ENCODE results near the gene ARPC1B. TPM values are rescaled to one million over a fixed set of nuclear protein-coding genes. Genes with fewer than 3 reads are reported as not detected.
"Not testable (repeated sequence)": the region's sequence is repeated elsewhere in the genome, so short reads cannot be mapped to it uniquely, and the experiment has no call there.

Gene ARPC1B
- total RNA-seq, 2 experiments from 2014 or later = 334 to 345 TPM

DNA sequence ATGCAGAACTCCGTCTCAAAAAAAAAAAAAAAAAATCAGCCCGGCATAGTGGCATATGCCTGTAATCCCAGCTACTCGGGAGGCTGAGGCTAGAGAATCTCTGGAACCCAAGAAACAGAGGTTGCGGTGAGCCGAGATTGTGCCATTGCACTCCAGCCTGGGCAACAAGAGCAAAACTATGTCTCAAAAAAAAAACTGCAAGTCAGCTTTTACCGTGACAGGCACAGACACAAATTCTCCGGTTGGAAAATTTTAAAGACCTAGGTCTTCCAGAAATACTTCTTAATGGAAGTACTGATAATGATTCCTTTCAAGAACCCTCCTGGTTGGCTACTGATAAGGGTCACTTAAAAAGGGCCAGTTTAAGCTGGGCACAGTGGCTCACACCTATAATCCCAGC is 19.4 kb upstream of the ARPC1B start:
- Mint-ChIP-seq H3K27me3 (ENCODE audit: low read depth) (no peaks in the 10 kb centered on the region), H3K27ac (no peak overlapping the region), H3K9me3 (no peaks in the 10 kb centered on the region), H3K4me3 (no peak overlapping the region), H3K4me1 (ENCODE audit: low read depth) (no peaks in the 10 kb centered on the region), H3K36me3 (ENCODE audit: low read depth) (peaks cover 14% of the 10 kb centered on the region)
- CTCF ChIA-PET = no interaction called here
- intact Hi-C loops (cut with micrococcal nuclease) = no loop called here
- DNase-seq = no peak

DNA sequence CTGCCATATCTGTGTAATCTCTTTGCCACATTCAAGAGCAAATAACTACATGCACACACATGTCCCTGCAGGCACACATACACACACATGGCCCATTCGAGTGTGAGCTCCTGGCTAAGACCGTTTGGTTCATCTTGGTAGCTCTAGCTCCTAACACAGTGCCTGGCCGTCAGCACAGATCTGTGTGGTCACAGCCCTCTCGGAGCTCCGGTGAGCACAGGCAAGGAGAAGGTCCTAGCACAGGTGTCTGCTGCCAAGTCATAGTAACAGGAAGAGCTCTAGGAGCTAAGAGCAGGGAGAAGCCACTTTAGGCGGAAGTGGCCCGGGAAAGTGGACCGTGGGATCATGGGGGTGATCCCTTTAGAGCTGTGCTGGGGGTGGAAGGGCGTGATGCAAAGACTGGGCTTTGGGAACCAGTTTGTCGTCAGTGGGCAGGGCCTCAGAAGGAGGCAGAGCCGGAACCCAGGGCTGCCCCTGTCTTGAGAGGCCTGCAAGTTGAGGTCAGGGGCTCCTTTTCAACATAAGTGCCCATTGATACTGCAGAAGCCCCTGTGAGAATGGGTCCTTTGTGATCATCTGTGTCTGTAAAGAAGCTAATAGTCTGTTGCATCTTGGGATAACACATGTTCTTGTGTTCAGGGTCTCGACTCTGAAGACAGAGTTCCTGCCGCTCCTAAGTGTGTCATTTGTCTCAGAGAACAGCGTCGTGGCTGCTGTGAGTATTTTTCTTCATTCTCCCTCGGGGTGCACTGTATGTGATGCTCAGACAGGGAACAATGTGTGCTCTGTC is 16.6 kb upstream of the ARPC1B start:
- Mint-ChIP-seq H3K36me3 (ENCODE audit: low read depth) (peaks cover 15% of the 10 kb centered on the region), H3K27me3 (ENCODE audit: low read depth) (no peaks in the 10 kb centered on the region), H3K4me1 (ENCODE audit: low read depth) (no peaks in the 10 kb centered on the region), H3K27ac (peak overlapping the region; percentile 46), H3K9me3 (no peaks in the 10 kb centered on the region), H3K4me3 (no peak overlapping the region)
- DNase-seq = no peak
- intact Hi-C loops (cut with micrococcal nuclease) = no loop called here
- CTCF ChIA-PET = interaction anchor here (0.5 to 1.1 kb wide), 3 partner anchors 14 to 20 kb away, joined by 3 read pairs; no protein-coding TSS in a partner anchor

DNA sequence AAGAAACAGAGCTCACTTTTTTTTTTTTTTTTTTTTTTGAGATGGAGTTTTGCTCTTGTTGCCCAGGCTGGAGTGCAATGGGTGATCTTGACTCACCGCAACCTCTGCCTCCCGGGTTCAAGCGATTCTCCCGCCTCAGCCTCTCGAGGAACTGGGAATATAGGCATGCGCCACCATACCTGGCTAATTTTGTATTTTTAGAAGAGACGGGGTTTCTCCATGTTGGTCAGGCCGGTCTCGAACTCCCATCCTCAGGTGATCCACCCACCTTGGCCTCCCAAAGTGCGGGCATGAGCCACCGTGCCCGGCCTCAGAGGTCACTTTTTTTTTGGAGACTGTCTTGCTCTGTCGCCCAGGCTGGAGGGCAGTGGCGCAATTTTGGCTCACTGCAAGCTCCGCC is 16.0 kb upstream of the ARPC1B start:
- H3K4me3 Mint-ChIP-seq; intact Hi-C loops (cut with micrococcal nuclease); H3K27ac Mint-ChIP-seq; H3K9me3 Mint-ChIP-seq; H3K4me1 Mint-ChIP-seq (ENCODE audit: low read depth); DNase-seq; H3K27me3 Mint-ChIP-seq (ENCODE audit: low read depth): not testable (repeated sequence)
- peaks cover 15% of the 10 kb centered on the region for H3K36me3 Mint-ChIP-seq (ENCODE audit: low read depth)
- CTCF ChIA-PET = interaction anchor here (0.7 kb wide), 1 partner anchor 18 kb away, joined by 3 read pairs; no protein-coding TSS in a partner anchor

DNA sequence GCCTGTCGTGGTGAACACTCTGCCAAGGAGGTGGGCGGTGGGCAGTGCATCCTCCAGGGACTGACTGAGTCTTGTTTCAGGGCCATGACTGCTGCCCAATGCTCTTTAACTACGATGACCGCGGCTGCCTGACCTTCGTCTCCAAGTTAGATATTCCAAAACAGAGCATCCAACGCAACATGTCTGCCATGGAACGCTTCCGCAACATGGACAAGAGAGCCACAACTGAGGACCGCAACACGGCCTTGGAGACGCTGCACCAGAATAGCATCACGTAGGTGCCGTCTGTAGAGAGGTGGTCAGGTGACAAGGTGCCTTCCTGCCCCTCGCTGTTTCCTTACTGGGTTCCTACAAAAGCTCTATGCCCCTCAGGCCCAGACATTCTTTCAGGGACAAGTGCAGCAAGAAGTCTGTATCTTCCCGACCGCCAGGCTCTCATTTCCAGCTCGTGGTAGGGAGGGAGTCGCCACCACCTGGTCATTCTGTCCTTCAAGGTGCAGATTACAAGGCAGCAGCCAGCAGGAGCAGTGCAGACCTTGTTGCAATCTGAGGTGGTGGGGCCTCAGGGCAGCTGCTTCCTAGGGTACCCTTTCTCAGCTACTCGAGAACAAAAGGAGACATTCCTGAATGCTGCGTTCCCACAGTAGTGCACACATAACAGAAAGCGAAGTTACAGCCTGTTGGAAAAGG is 14.9 kb upstream of the ARPC1B start:
- H3K36me3 Mint-ChIP-seq (ENCODE audit: low read depth) = peaks cover 18% of the 10 kb centered on the region
- no peak overlapping the region for H3K4me3 Mint-ChIP-seq
- no peaks in the 10 kb centered on the region for H3K27me3 Mint-ChIP-seq (ENCODE audit: low read depth)
- CTCF ChIA-PET = interaction anchor here (0.5 to 0.7 kb wide), 2 partner anchors 11 to 17 kb away, joined by 3 read pairs; no protein-coding TSS in a partner anchor
- intact Hi-C loops (cut with micrococcal nuclease) = no loop called here
- no peaks in the 10 kb centered on the region for H3K4me1 Mint-ChIP-seq (ENCODE audit: low read depth)
- no peaks in the 10 kb centered on the region for H3K9me3 Mint-ChIP-seq
- DNase-seq = no peak
- no peak overlapping the region for H3K27ac Mint-ChIP-seq

DNA sequence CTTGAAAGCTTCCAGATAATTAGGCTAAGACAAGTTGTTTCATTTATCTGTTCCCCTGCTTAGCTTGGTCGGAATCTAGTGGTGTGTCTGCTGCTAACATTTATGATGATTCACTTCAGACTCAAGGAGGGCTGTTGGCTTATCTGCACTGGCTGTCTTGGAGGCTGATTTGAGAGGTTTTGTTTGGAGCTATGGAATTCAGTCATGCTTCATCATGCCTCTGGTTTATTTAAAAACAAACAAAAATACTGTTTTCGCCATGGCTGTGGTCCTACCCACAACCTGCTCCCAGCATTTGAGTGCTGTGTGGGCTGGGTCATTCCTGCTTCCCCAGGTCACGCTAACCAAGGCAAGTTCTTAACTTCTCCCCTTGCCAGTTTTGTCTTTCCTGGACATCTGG is 11.7 kb upstream of the ARPC1B start:
- H3K27ac Mint-ChIP-seq = peak overlapping the region; percentile 8
- CTCF ChIA-PET = interaction anchor here (0.6 to 2.3 kb wide), 3 partner anchors 12 to 25 kb away, joined by 3 to 5 read pairs (median 3); no protein-coding TSS in a partner anchor
- intact Hi-C loops (cut with micrococcal nuclease) = no loop called here
- H3K27me3 Mint-ChIP-seq (ENCODE audit: low read depth) = no peaks in the 10 kb centered on the region
- H3K4me3 Mint-ChIP-seq = no peak overlapping the region
- no peaks in the 10 kb centered on the region for H3K9me3 Mint-ChIP-seq
- no peaks in the 10 kb centered on the region for H3K4me1 Mint-ChIP-seq (ENCODE audit: low read depth)
- peaks cover 24% of the 10 kb centered on the region for H3K36me3 Mint-ChIP-seq (ENCODE audit: low read depth)
- DNase-seq = no peak

DNA sequence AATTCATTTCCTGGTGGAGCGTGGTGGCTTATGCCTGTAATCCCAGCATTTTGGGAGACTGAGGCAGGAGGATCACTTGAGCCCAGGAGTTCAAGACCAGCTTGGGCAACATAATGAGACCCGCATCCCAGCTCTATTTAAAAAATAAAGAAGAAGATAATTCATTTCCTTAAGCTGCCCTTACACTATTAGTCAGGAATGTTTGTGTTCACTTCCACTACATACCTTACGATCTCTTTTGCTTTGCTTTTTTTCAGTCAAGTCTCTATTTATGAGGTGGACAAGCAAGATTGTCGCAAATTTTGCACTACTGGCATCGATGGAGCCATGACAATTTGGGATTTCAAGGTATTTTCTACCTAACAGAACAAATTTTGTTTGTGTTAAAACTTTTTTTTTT is 11.2 kb upstream of the ARPC1B start:
- Mint-ChIP-seq H3K4me3 (no peak overlapping the region), H3K36me3 (ENCODE audit: low read depth) (peaks cover 20% of the 10 kb centered on the region)
- CTCF ChIA-PET = interaction anchor here (0.6 to 2.3 kb wide), 2 partner anchors 12 to 24 kb away, joined by 3 to 5 read pairs; no protein-coding TSS in a partner anchor

DNA sequence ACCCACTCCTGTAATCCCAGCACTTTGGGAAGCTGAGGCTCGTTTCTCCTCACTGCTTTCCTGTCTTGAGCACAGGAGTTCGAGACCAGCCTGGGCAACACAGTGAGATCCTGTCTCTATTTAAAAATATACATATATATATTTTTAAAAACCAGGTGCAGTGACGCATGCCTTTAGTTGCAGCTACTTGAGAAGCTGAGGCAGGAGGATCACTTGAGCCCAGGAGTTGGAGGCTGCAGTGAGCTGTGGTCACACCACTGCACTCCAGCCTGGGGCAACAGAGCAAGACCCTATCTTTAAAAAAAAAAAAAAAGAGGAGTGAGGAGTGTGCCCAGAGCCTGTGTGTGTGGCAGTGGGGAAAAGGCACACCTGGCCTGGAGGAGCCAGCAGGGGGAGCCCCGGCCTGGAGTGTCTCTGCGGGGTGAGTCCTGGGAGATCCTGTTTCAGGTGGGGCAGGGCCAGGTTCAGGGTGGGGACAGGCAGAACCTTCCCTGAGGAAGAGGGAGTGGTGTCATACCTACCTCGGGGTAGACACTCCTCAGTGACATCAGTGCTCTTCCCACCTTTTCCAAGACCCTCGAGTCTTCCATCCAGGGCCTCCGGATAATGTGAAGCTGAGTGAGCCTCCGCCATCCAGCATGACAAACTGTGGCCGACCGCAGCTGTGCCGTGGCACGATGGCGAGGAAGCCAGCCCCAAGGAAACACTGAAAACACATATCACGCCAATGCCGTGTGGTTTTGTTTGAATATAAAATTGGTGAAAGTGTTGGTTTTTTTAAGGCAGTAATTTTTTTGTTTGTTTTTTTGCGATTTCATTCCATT is 9.0 kb upstream of the ARPC1B start:
- peak; percentile 71 for DNase-seq
- Mint-ChIP-seq H3K4me1 (ENCODE audit: low read depth) (no peaks in the 10 kb centered on the region), H3K27ac (no peak overlapping the region), H3K4me3 (no peak overlapping the region), H3K27me3 (ENCODE audit: low read depth) (no peaks in the 10 kb centered on the region), H3K9me3 (no peaks in the 10 kb centered on the region), H3K36me3 (ENCODE audit: low read depth) (peaks cover 22% of the 10 kb centered on the region)
- intact Hi-C loops (cut with micrococcal nuclease) = loop anchor here (1.0 kb wide), 2 partner anchors 22 to 43 kb away; partner anchors contain the start of genes BUD31 and PDAP1
- CTCF ChIA-PET = interaction anchor here (0.6 to 1.8 kb wide), 9 partner anchors 8 to 1530 kb away, joined by 3 to 7 read pairs (median 4); partner anchors contain the start of gene ARPC1B

More for the DNA sequence above, 11.2 kb upstream of the ARPC1B start:
- Mint-ChIP-seq H3K27me3 (ENCODE audit: low read depth) (no peaks in the 10 kb centered on the region), H3K27ac (no peak overlapping the region), H3K4me1 (ENCODE audit: low read depth) (no peaks in the 10 kb centered on the region), H3K9me3 (no peaks in the 10 kb centered on the region)
- intact Hi-C loops (cut with micrococcal nuclease) = no loop called here
- no peak for DNase-seq

DNA sequence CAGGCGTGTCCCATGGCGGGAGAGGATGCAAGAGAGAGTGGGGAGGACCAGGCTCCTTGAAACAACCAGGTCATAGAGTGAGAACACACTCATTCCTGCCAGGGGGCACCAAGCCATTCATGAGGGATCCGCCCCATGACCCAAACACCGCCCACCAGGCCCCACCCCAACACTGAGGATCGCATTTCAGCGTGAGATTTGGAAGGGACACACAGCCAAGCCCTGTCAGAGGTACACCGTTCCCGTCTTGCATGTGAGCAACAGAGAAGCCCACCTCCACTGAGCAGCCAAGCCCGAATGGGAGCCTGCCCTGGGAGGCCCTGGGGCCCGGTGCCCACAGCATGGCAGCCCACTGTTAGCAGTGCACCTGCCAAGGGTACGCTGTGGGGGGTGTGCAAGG is 7.9 kb upstream of the ARPC1B start:
- CTCF ChIA-PET = interaction anchor here (0.9 to 1.8 kb wide), 2 partner anchors 11 to 19 kb away, joined by 3 to 7 read pairs; no protein-coding TSS in a partner anchor
- intact Hi-C loops (cut with micrococcal nuclease) = no loop called here
- no peak for DNase-seq
- no peaks in the 10 kb centered on the region for H3K4me1 Mint-ChIP-seq (ENCODE audit: low read depth)
- no peak overlapping the region for H3K27ac Mint-ChIP-seq
- H3K9me3 Mint-ChIP-seq = no peaks in the 10 kb centered on the region
- peaks cover 14% of the 10 kb centered on the region for H3K36me3 Mint-ChIP-seq (ENCODE audit: low read depth)
- no peak overlapping the region for H3K4me3 Mint-ChIP-seq
- no peaks in the 10 kb centered on the region for H3K27me3 Mint-ChIP-seq (ENCODE audit: low read depth)

DNA sequence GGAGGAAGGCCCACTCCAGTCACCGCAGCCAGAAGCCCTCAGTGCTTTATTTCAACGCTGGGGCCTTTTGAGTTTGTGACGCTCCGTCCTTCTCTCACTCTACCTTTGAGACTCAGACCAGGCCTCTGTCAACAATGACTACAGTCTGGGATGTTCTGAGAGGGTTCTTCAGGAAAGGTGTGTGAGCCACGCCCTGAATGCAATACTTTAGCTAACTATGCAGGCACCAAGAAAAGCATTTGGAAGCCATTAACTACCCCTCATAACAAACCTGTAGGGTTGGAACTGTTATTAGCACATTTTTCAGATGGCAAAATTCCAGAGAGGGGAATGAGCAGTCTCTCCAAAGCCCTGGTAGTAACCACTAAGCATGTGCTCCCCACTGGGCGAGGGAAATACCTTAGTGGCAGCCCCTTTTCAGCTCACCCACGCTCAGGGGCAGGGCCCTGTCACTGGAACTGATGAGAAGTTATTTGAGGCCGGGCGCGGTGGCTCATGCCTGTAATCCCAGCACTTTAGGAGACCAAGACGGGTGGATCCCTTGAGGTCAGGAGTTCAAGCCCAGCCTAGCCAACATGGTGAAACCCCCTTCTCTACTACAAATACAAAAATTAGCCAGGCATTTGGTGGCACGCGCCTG is 5.7 kb upstream of the ARPC1B start:
- H3K36me3 Mint-ChIP-seq (ENCODE audit: low read depth) = peaks cover 14% of the 10 kb centered on the region
- no peak overlapping the region for H3K4me3 Mint-ChIP-seq
- CTCF ChIA-PET = interaction anchor here (0.6 kb wide), 1 partner anchor 539 kb away, joined by 3 read pairs; no protein-coding TSS in a partner anchor
- intact Hi-C loops (cut with micrococcal nuclease) = no loop called here
- no peaks in the 10 kb centered on the region for H3K27me3 Mint-ChIP-seq (ENCODE audit: low read depth)
- no peaks in the 10 kb centered on the region for H3K4me1 Mint-ChIP-seq (ENCODE audit: low read depth)
- no peaks in the 10 kb centered on the region for H3K9me3 Mint-ChIP-seq
- no peak for DNase-seq
- H3K27ac Mint-ChIP-seq = no peak overlapping the region

DNA sequence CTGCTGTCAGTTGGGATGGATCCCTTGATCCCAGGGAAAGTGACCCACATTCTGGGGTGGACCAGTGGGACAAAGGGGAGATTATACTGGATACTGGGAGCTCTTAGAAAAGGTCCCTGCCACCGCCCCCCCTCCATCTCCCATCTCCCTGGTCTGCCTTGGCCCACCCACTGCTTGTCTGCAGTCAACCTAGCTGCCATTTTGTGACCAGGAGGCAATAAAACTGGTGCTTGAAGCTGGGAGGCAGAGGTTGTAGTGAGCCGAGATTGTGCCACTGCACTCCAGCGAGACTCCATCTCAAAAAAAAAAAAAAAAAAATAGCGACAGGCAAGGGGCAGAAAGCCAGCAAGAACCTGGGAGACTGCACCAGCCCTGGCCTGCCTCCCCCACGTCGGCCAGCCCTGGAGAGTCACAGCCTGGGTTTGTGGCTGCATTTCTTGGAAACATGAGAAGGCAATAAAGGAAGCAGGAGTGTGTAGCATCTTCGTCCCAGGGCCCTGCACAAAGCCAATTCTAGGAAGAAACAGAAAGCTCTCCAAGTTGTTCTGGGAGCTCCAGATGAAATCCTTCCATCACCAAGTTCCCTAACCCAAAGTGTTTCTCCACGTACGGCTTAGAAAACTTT is 4.7 kb upstream of the ARPC1B start:
- peaks cover 12% of the 10 kb centered on the region for H3K36me3 Mint-ChIP-seq (ENCODE audit: low read depth)
- H3K9me3 Mint-ChIP-seq = no peaks in the 10 kb centered on the region
- intact Hi-C loops (cut with micrococcal nuclease) = no loop called here
- no peak for DNase-seq
- H3K27ac Mint-ChIP-seq = no peak overlapping the region
- no peaks in the 10 kb centered on the region for H3K4me1 Mint-ChIP-seq (ENCODE audit: low read depth)
- CTCF ChIA-PET = no interaction called here
- H3K27me3 Mint-ChIP-seq (ENCODE audit: low read depth) = no peaks in the 10 kb centered on the region
- no peak overlapping the region for H3K4me3 Mint-ChIP-seq

DNA sequence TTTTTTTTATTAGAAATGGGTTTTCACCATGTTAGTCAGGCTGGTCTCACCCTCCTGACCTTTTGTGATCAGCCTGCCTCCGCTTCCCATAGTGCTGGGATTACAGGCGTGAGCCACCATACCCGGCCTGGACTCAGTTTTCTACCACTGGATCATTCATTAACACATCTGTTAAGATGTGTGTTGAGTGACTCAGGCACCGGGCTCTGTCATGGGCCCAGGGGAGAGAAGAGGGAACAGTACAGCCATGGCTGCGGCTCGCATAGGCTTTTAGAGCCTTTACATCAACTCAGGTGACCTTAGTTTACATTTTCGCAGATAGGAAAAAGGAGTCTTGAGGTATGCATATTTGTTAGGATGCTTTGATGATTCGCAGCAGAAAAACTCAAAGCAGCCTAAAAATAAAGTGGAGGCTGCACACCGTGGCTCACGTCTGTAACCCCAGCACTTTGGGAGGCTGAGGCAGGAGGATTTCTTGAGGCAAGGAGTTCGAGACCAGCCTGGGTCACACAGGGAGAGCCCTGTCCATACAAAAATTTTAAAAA is 3.1 kb upstream of the ARPC1B start:
- Mint-ChIP-seq H3K27me3 (ENCODE audit: low read depth) (no peaks in the 10 kb centered on the region), H3K4me1 (ENCODE audit: low read depth) (peaks cover 4% of the 10 kb centered on the region), H3K9me3 (no peaks in the 10 kb centered on the region), H3K36me3 (ENCODE audit: low read depth) (peaks cover 6% of the 10 kb centered on the region), H3K4me3 (no peak overlapping the region), H3K27ac (no peak overlapping the region)
- no peak for DNase-seq
- intact Hi-C loops (cut with micrococcal nuclease) = no loop called here
- CTCF ChIA-PET = interaction anchor here (0.6 to 1.2 kb wide), 2 partner anchors 12 to 14 kb away, joined by 3 read pairs; no protein-coding TSS in a partner anchor
